ENCODE results near the gene PBX1.
A peak's percentile ranks its signal among the peaks of the same experiment; 100 is the strongest.

Gene PBX1

GRCh38 chr1:164635803-164636731 lies 77.1 kb downstream of the PBX1 start:
- no peak for TF ChIP-seq CTCF (IDR thresholded peaks at IDR 0.05; ENCODE audit: control insufficient read depth, insufficient read depth, low read depth, low read length, missing control alignments)
- DNase-seq (ENCODE audit: low read depth): no peak
- H3K4me3 ChIP-seq (ENCODE audit: control insufficient read depth, low read depth, low read length): no peak overlapping the region

- no peak overlapping the region for H3K4me3 ChIP-seq (ENCODE audit: control insufficient read depth, low read depth, low read length)
- DNase-seq (ENCODE audit: low read depth): no peak
- no peak for TF ChIP-seq CTCF (IDR thresholded peaks at IDR 0.05; ENCODE audit: control insufficient read depth, insufficient read depth, low read depth, low read length, missing control alignments)
Measured at GRCh38 chr1:164636757-164637156, 77.8 kb downstream of the PBX1 start.

- no peak overlapping the region for H3K4me3 ChIP-seq (ENCODE audit: control insufficient read depth, low read depth, low read length)
- no peak for TF ChIP-seq CTCF (IDR thresholded peaks at IDR 0.05; ENCODE audit: control insufficient read depth, insufficient read depth, low read depth, low read length, missing control alignments)
- DNase-seq (ENCODE audit: low read depth): peak; percentile 25
Measured at GRCh38 chr1:164637461-164638375, 78.7 kb downstream of the PBX1 start.

GRCh38 chr1:164638492-164639202 lies 79.7 kb downstream of the PBX1 start:
- no peak for DNase-seq (ENCODE audit: low read depth)
- no peak for TF ChIP-seq CTCF (IDR thresholded peaks at IDR 0.05; ENCODE audit: control insufficient read depth, insufficient read depth, low read depth, low read length, missing control alignments)
- H3K4me3 ChIP-seq (ENCODE audit: control insufficient read depth, low read depth, low read length): no peak overlapping the region

- no peak for DNase-seq (ENCODE audit: low read depth)
- no peak for TF ChIP-seq CTCF (IDR thresholded peaks at IDR 0.05; ENCODE audit: control insufficient read depth, insufficient read depth, low read depth, low read length, missing control alignments)
- H3K4me3 ChIP-seq (ENCODE audit: control insufficient read depth, low read depth, low read length): no peak overlapping the region
Measured at GRCh38 chr1:164640686-164641352, 81.8 kb downstream of the PBX1 start.

GRCh38 chr1:164641353-164641730 lies 82.4 kb downstream of the PBX1 start:
- no peak for TF ChIP-seq CTCF (IDR thresholded peaks at IDR 0.05; ENCODE audit: control insufficient read depth, insufficient read depth, low read depth, low read length, missing control alignments)
- no peak for DNase-seq (ENCODE audit: low read depth)
- H3K4me3 ChIP-seq (ENCODE audit: control insufficient read depth, low read depth, low read length): no peak overlapping the region
